Activated CD8-positive, alpha-beta T cell treated with anti-CD3 and anti-CD28 coated beads, Interleukin-2, amount 10 ng/mL, durations not matched to agents 7 days and 5 days (primary cell): ENCODE results near the gene LINS1. TPM values are rescaled to one million over a fixed set of nuclear protein-coding genes. Genes with fewer than 3 reads are reported as not detected.

Experiments used
- ATAC-seq: fragments of 150-1000 bp; cut with Tn5 transposase; one replicate; pipeline ENCODE4 v1.10.0; 2021; ENCODE audit warnings: moderate library complexity
- CTCF ChIA-PET: fragments of 350-600 bp; sonication (Branson Sonifier 250); formaldehyde crosslinking; loops from one replicate; lab custom pipeline; 2021; ENCODE audit warnings: antibody characterized with exemption; lab: Charles Lee
- POLR2A ChIA-PET: fragments of 350-600 bp; sonication (Branson Sonifier 250); formaldehyde crosslinking; loops from one replicate; lab custom pipeline; 2021; ENCODE audit warnings: antibody characterized with exemption; lab: Charles Lee
- DNase-seq: peaks from one replicate; pipeline ENCODE4 v3.0.0-alpha.2; 2020
- H3K27ac Mint-ChIP-seq: one replicate; pipeline ENCODE4 v1.8.0; 2021; ENCODE audit warnings: mild to moderate bottlenecking, mixed read lengths
- H3K27me3 Mint-ChIP-seq: one replicate; pipeline ENCODE4 v1.8.0; 2021; ENCODE audit warnings: low read depth, mixed read lengths
- H3K36me3 Mint-ChIP-seq: one replicate; pipeline ENCODE4 v1.8.0; 2021; ENCODE audit warnings: low read depth, mixed read lengths
- H3K4me1 Mint-ChIP-seq: one replicate; pipeline ENCODE4 v1.8.0; 2021; ENCODE audit warnings: low read depth, mixed read lengths
- H3K4me3 Mint-ChIP-seq: one replicate; pipeline ENCODE4 v1.8.0; 2021; ENCODE audit warnings: mild to moderate bottlenecking, mixed read lengths
- H3K9me3 Mint-ChIP-seq: one replicate; pipeline ENCODE4 v1.8.0; 2022; ENCODE audit warnings: mixed read lengths; ENCODE audit not compliant: insufficient read depth
- total RNA-seq, 2 experiments: library from RNA; stranded (reverse); gene quantifications; one replicate each; pipeline ENCODE4 v1.2.3, GENCODE V29; 2021

LINS1 gene
- total RNA-seq, 2 experiments from 2014 or later: 40.9 to 45.3 TPM

GRCh38 chr15:100559330-100559729 lies 42.7 kb downstream of the LINS1 start:
- Mint-ChIP-seq H3K36me3 (peaks cover 25% of the 10 kb centered on the region), H3K4me1 (no peaks in the 10 kb centered on the region), H3K9me3 (no peaks in the 10 kb centered on the region), H3K4me3 (no peak overlapping the region), H3K27me3 (no peaks in the 10 kb centered on the region), H3K27ac (no peak overlapping the region)
- CTCF ChIA-PET: no interaction called here
- ATAC-seq (no peak), DNase-seq (no peak)
- POLR2A ChIA-PET: no interaction called here

- CTCF ChIA-PET: no interaction called here
- ATAC-seq: no peak
- POLR2A ChIA-PET: no interaction called here
- Mint-ChIP-seq H3K36me3 (peaks cover 26% of the 10 kb centered on the region), H3K4me3 (no peak overlapping the region), H3K27ac (no peak overlapping the region), H3K27me3 (no peaks in the 10 kb centered on the region), H3K9me3 (no peaks in the 10 kb centered on the region), H3K4me1 (no peaks in the 10 kb centered on the region)
- DNase-seq: no peak
Observed at GRCh38 chr15:100558771-100559254, 43.2 kb downstream of the LINS1 start.

DNA sequence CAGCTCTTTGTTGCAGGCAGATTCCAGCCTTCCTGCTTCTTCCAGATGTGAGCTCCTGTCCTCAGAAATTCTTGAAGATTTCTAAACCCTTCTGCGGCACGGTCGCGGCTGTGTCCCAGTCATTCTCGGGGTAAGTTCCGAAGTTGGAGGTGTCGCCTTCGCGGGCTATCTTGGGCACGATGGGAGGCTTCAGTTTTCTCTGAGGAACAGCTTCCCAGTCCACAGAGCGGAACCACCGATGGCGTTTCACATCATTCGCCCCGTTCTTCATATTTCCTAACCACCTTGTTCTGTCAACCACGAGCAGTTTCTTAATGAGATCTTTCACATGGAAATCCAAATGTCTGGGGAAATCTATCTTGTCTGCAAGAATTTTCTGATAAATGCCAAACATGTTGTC lies 48.5 kb downstream of the LINS1 start:
- H3K9me3 Mint-ChIP-seq: peaks cover 6% of the 10 kb centered on the region
- CTCF ChIA-PET: no interaction called here
- no peak for DNase-seq
- no peak overlapping the region for H3K27ac Mint-ChIP-seq
- no peak for ATAC-seq
- no peaks in the 10 kb centered on the region for H3K27me3 Mint-ChIP-seq
- POLR2A ChIA-PET: no interaction called here
- H3K4me1 Mint-ChIP-seq: no peaks in the 10 kb centered on the region
- H3K36me3 Mint-ChIP-seq: peaks cover 39% of the 10 kb centered on the region
- no peak overlapping the region for H3K4me3 Mint-ChIP-seq

DNA sequence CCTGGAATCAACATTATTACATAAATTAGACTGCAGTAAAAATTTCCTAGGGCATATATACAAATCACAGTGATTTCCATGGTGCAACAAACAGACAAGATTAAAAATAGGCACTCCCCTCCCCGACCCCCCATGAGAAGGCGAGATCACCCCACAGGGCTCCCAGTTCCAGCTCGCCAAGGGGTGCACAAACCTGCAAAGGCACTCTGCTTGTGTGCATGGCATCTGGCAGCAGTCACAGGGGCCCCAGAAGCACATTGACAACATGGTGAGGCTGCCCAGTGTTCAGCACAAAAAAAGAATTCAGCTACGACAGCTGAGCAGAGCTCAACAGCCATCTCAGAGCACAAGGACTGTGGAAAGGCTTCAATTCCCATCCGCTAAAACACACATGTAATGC lies 54.0 kb downstream of the LINS1 start:
- POLR2A ChIA-PET: no interaction called here
- Mint-ChIP-seq H3K9me3 (peaks cover 6% of the 10 kb centered on the region), H3K4me3 (no peak overlapping the region), H3K4me1 (peaks cover 2% of the 10 kb centered on the region), H3K27me3 (no peaks in the 10 kb centered on the region), H3K36me3 (peaks cover 20% of the 10 kb centered on the region), H3K27ac (no peak overlapping the region)
- DNase-seq (no peak), ATAC-seq (no peak)
- CTCF ChIA-PET: no interaction called here

- no peaks in the 10 kb centered on the region for H3K27me3 Mint-ChIP-seq
- H3K27ac Mint-ChIP-seq: no peak overlapping the region
- H3K9me3 Mint-ChIP-seq: no peaks in the 10 kb centered on the region
- ChIA-PET CTCF (no interaction called here), POLR2A (no interaction called here)
- DNase-seq (no peak), ATAC-seq (no peak)
- no peak overlapping the region for H3K4me3 Mint-ChIP-seq
- H3K36me3 Mint-ChIP-seq: no peaks in the 10 kb centered on the region
- peaks cover 2% of the 10 kb centered on the region for H3K4me1 Mint-ChIP-seq
Observed at GRCh38 chr15:100544946-100545345, 57.0 kb downstream of the LINS1 start.

GRCh38 chr15:100544338-100544841 lies 57.6 kb downstream of the LINS1 start:
- Mint-ChIP-seq H3K36me3 (no peaks in the 10 kb centered on the region), H3K4me3 (no peak overlapping the region), H3K4me1 (peaks cover 2% of the 10 kb centered on the region), H3K27ac (no peak overlapping the region), H3K9me3 (no peaks in the 10 kb centered on the region), H3K27me3 (no peaks in the 10 kb centered on the region)
- ATAC-seq (no peak), DNase-seq (no peak)
- ChIA-PET POLR2A (no interaction called here), CTCF (no interaction called here)

- Mint-ChIP-seq H3K4me3 (no peak overlapping the region), H3K4me1 (peaks cover 5% of the 10 kb centered on the region), H3K27me3 (no peaks in the 10 kb centered on the region), H3K27ac (no peak overlapping the region), H3K9me3 (no peaks in the 10 kb centered on the region), H3K36me3 (no peaks in the 10 kb centered on the region)
- ATAC-seq (no peak), DNase-seq (no peak)
- ChIA-PET POLR2A (no interaction called here), CTCF (no interaction called here)
Observed at GRCh38 chr15:100542290-100542689, 59.7 kb downstream of the LINS1 start.

DNA sequence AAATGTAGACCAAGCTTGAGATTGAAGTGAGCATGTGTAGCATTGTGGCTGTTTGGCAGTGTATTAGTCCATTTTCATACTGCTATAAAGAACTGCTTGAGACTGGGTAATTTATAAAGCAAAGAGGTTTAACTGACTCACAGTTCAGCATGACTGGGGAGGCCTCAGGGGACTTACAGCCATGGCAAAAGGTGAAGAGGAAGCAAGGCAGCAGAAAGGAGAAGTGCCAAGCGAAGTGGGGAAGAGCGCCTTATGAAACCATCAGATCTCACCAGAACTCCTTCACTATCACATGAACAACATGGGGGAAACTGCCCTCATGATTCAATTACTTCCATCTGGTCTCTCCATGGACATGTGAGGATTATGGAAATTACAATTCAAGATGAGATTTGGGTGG lies 64.7 kb downstream of the LINS1 start:
- POLR2A ChIA-PET: no interaction called here
- ATAC-seq: no peak
- no peak for DNase-seq
- Mint-ChIP-seq H3K27me3 (no peaks in the 10 kb centered on the region), H3K27ac (no peak overlapping the region), H3K36me3 (no peaks in the 10 kb centered on the region), H3K9me3 (no peaks in the 10 kb centered on the region), H3K4me1 (peaks cover 3% of the 10 kb centered on the region), H3K4me3 (no peak overlapping the region)
- CTCF ChIA-PET: no interaction called here

- H3K4me1 Mint-ChIP-seq: peaks cover 3% of the 10 kb centered on the region
- H3K4me3 Mint-ChIP-seq: no peak overlapping the region
- no peaks in the 10 kb centered on the region for H3K9me3 Mint-ChIP-seq
- DNase-seq (no peak), ATAC-seq (no peak)
- H3K27ac Mint-ChIP-seq: no peak overlapping the region
- H3K27me3 Mint-ChIP-seq: peaks cover 3% of the 10 kb centered on the region
- CTCF ChIA-PET: no interaction called here
- H3K36me3 Mint-ChIP-seq: no peaks in the 10 kb centered on the region
- POLR2A ChIA-PET: no interaction called here
Observed at GRCh38 chr15:100536733-100537132, 65.3 kb downstream of the LINS1 start.

DNA sequence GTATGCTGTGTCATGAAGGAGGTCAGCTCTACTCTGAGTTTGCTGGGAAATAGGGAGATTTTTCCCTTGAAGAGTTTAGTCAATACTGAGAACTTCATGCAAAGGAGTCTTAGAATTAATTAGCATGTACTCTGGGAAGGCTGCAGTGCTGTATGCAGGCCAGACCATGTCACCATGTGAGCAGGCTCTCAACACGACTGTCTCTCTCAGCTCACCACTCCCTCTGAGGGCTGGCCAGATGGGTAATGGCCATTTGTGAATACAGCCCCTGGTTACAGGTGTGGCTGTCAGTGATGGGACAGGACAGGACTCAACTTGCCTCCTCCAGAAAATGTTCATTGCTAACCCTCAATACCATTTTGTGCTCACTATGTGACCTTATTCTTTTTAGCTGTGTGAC lies 68.1 kb downstream of the LINS1 start:
- CTCF ChIA-PET: no interaction called here
- DNase-seq: no peak

GRCh38 chr15:100531823-100532327 lies 70.1 kb downstream of the LINS1 start:
- Mint-ChIP-seq H3K4me1 (no peaks in the 10 kb centered on the region), H3K27ac (no peak overlapping the region), H3K27me3 (peaks cover 6% of the 10 kb centered on the region), H3K4me3 (no peak overlapping the region), H3K9me3 (no peaks in the 10 kb centered on the region), H3K36me3 (no peaks in the 10 kb centered on the region)
- POLR2A ChIA-PET: no interaction called here
- ATAC-seq: no peak
- no peak for DNase-seq
- CTCF ChIA-PET: no interaction called here

More for the DNA sequence above, 68.1 kb downstream of the LINS1 start:
- H3K27ac Mint-ChIP-seq: no peak overlapping the region
- no peaks in the 10 kb centered on the region for H3K36me3 Mint-ChIP-seq
- POLR2A ChIA-PET: no interaction called here
- no peaks in the 10 kb centered on the region for H3K9me3 Mint-ChIP-seq
- ATAC-seq: no peak
- peaks cover 6% of the 10 kb centered on the region for H3K27me3 Mint-ChIP-seq
- no peak overlapping the region for H3K4me3 Mint-ChIP-seq
- peaks cover 3% of the 10 kb centered on the region for H3K4me1 Mint-ChIP-seq

DNA sequence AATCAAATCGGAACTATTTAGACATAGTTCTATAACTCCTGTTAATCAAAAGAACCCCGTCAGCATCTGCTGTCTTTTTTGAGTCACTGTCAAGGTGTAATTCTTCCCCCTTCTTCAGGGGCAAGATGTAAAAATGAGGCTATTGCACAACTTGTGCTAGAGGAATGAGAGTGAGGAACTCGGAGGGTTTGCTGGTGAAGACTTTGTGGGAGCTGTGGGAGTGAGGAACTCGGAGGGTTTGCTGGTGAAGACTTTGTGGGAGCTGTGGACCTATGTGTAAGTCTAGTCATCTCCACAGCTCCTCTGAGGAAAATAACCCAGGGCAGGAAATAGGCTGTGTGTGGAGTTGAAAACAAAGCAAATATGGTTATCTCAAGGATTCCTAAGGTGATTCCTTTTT lies 70.8 kb downstream of the LINS1 start:
- Mint-ChIP-seq H3K27me3 (peaks cover 6% of the 10 kb centered on the region), H3K4me1 (no peaks in the 10 kb centered on the region), H3K36me3 (no peaks in the 10 kb centered on the region), H3K27ac (no peak overlapping the region), H3K4me3 (no peak overlapping the region), H3K9me3 (no peaks in the 10 kb centered on the region)
- ChIA-PET CTCF (no interaction called here), POLR2A (no interaction called here)
- ATAC-seq (no peak), DNase-seq (no peak)

GRCh38 chr15:100529556-100529955 lies 72.4 kb downstream of the LINS1 start:
- no peak for DNase-seq
- CTCF ChIA-PET: interaction anchor here (1.0 to 1.7 kb wide), 2 partner anchors 43 to 180 kb away, joined by 3 to 4 read pairs; no protein-coding TSS in a partner anchor
- Mint-ChIP-seq H3K36me3 (no peaks in the 10 kb centered on the region), H3K27me3 (peaks cover 6% of the 10 kb centered on the region), H3K4me3 (no peak overlapping the region), H3K9me3 (no peaks in the 10 kb centered on the region), H3K27ac (no peak overlapping the region), H3K4me1 (no peaks in the 10 kb centered on the region)
- no peak for ATAC-seq
- POLR2A ChIA-PET: no interaction called here
